ENCODE results near the gene RPS27.
"Not testable (repeated sequence)": the region's sequence is repeated elsewhere in the genome, so short reads cannot be mapped to it uniquely, and the experiment has no call there.

Gene RPS27

GRCh38 chr1:153962088-153963029 is 28.2 kb upstream of the RPS27 start:
- no peak for DNase-seq

GRCh38 chr1:153963030-153963849 is 27.3 kb upstream of the RPS27 start, which contains the start of gene SLC39A1:
Gene SLC39A1, minus strand, starts transcription at chr1:153963537. Its CDS starts 822 bp downstream, at chr1:153962715.
- peak; percentile 91 for DNase-seq

GRCh38 chr1:153963850-153964331 is 26.7 kb upstream of the RPS27 start:
- no peak for DNase-seq

GRCh38 chr1:153967107-153967999 is 23.2 kb upstream of the RPS27 start, which contains the start of gene CREB3L4:
Gene CREB3L4, plus strand, starts transcription at chr1:153967902. Its CDS starts 624 bp downstream, at chr1:153968526.
- peak; percentile 90 for DNase-seq

- no peak for DNase-seq
Measured at GRCh38 chr1:153968000-153968363, 22.6 kb upstream of the RPS27 start.

GRCh38 chr1:153968408-153968807 is 22.2 kb upstream of the RPS27 start:
- no peak for DNase-seq

GRCh38 chr1:153968972-153969371 is 21.6 kb upstream of the RPS27 start:
- no peak for DNase-seq

- DNase-seq, result no peak
Measured at GRCh38 chr1:153970346-153970745, 20.2 kb upstream of the RPS27 start.

- no peak for DNase-seq
Measured at GRCh38 chr1:153973071-153973470, 17.5 kb upstream of the RPS27 start.

GRCh38 chr1:153973525-153973924 is 17.0 kb upstream of the RPS27 start:
- no peak for DNase-seq

GRCh38 chr1:153976819-153977249 is 13.7 kb upstream of the RPS27 start:
- no peak for DNase-seq

- DNase-seq, result peak; percentile 79
Measured at GRCh38 chr1:153977250-153978240, 13.0 kb upstream of the RPS27 start, which contains the start of gene JTB. Gene JTB, minus strand, starts transcription at chr1:153977674. Its CDS starts 422 bp downstream, at chr1:153977252.

- DNase-seq, result no peak
Measured at GRCh38 chr1:153978274-153978909, 12.2 kb upstream of the RPS27 start.

- not testable (repeated sequence) for DNase-seq
Measured at GRCh38 chr1:153979091-153979490, 11.5 kb upstream of the RPS27 start.

- DNase-seq, result not testable (repeated sequence)
Measured at GRCh38 chr1:153981735-153982134, 8.8 kb upstream of the RPS27 start.

GRCh38 chr1:153984123-153984894 is 6.3 kb upstream of the RPS27 start:
- DNase-seq, result no peak

- DNase-seq, result no peak
Measured at GRCh38 chr1:153985341-153985912, 5.1 kb upstream of the RPS27 start.

- no peak for DNase-seq
Measured at GRCh38 chr1:153985941-153986761, 4.4 kb upstream of the RPS27 start, which contains the start of gene RAB13. Gene RAB13, minus strand, starts transcription at chr1:153986339. Its CDS starts 103 bp downstream, at chr1:153986236.

Data from CD4-positive, alpha-beta T cell treated with Interferon gamma for 1 hour (primary cell).